ENCODE measurements around the gene KRT9. TPM values are rescaled to one million over a fixed set of nuclear protein-coding genes. Genes with fewer than 3 reads are reported as not detected.

Gene KRT9
- total RNA-seq, 2 donors from 2014 or later, result not detected

DNA sequence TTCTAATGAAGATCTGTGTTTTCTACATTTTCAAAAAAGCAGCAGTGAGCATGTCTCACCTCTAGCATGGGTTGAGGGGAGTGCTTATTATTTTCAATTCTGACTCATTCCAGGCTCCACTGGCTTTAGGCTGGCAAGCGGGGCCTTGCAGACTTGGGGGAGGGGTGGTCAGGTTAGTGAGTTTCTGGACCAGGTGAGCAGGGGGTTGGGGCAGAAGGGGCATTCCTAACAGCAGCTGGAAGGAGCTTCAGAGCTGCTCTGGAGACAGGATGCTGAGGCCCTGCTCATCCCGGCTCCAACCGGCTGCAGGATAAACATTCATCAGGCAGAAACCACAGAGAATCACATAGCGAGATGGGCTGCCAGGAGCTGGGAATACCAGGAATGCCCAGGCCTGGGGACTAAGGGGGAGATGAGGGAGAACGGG, 33.3 kb downstream of the KRT9 start:
- Histone ChIP-seq H3K27me3 (replicated peaks; ENCODE audit: insufficient read depth) (no peaks in the 10 kb centered on the region), H3K27ac (no peak overlapping the region), H3K9me3 (no peaks in the 10 kb centered on the region), H3K4me3 (no peak overlapping the region), H3K4me1 (replicated peaks) (peaks cover 10% of the 10 kb centered on the region), H3K36me3 (no peaks in the 10 kb centered on the region)
- no peak for DNase-seq (ENCODE audit: low spot score)
- intact Hi-C loops (cut with DNase I), result no loop called here
- TF ChIP-seq POLR2A (IDR thresholded peaks at IDR 0.05) (no peak), POLR2AphosphoS5 (IDR thresholded peaks at IDR 0.05) (no peak)
- TF ChIP-seq, protein P1, sequence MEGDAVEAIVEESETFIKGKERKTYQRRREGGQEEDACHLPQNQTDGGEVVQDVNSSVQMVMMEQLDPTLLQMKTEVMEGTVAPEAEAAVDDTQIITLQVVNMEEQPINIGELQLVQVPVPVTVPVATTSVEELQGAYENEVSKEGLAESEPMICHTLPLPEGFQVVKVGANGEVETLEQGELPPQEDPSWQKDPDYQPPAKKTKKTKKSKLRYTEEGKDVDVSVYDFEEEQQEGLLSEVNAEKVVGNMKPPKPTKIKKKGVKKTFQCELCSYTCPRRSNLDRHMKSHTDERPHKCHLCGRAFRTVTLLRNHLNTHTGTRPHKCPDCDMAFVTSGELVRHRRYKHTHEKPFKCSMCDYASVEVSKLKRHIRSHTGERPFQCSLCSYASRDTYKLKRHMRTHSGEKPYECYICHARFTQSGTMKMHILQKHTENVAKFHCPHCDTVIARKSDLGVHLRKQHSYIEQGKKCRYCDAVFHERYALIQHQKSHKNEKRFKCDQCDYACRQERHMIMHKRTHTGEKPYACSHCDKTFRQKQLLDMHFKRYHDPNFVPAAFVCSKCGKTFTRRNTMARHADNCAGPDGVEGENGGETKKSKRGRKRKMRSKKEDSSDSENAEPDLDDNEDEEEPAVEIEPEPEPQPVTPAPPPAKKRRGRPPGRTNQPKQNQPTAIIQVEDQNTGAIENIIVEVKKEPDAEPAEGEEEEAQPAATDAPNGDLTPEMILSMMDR (IDR thresholded peaks at IDR 0.05), result no peak
- 53% methylated on average over 5 of the region's 5 CpGs for WGBS

DNA sequence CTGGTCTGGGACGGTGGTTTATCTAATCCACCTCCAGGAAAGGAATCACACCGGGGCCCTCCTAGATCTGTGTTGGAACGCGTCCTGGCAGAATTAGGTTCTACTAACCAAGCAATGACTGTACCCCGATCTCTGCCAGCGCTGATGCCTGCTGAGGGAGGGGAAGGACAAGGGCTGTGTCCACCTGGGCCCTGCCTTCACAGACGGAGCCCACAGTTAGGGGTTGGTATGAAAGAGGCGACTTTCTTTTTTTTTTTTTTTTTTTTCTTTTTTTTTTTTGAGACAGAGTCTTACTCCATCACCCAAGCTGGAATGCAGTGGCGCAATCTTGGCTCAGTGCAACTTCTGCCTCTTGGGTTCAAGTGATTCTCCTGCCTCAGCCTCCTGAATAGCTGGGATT, 33.9 kb downstream of the KRT9 start:
- WGBS, result 70% methylated on average over 9 of the region's 9 CpGs

DNA sequence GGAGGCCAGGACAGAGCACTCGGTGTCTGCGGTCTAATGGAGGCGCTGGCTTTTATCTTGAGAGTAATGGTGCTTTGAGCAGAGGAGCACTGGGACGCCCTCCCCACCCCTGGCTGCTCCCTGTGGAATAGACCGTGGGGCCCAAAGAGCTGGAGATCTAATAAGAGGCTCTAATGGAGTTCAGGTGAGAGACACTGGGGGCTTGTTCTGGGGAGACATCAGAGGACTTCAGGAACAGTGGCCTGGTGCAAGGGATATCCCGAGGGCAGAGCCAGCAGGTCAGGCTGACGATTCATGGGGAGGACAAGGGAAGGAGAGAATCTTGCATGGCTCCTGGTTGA, 34.3 kb downstream of the KRT9 start:
- no peaks in the 10 kb centered on the region for H3K36me3 ChIP-seq
- H3K4me1 ChIP-seq (replicated peaks), result peaks cover 10% of the 10 kb centered on the region
- TF ChIP-seq POLR2AphosphoS5 (IDR thresholded peaks at IDR 0.05), result no peak
- TF ChIP-seq, protein P1 (IDR thresholded peaks at IDR 0.05), result no peak
- no peak for TF ChIP-seq POLR2A (IDR thresholded peaks at IDR 0.05)
- H3K4me3 ChIP-seq, result no peak overlapping the region
- H3K27me3 ChIP-seq (replicated peaks; ENCODE audit: insufficient read depth), result no peaks in the 10 kb centered on the region
- 91% methylated on average over 7 of the region's 7 CpGs for WGBS
- H3K27ac ChIP-seq, result peak overlapping the region in 1 of 2 donors; percentile 28
- H3K9me3 ChIP-seq, result no peaks in the 10 kb centered on the region
- no peak for DNase-seq (ENCODE audit: low spot score)
- intact Hi-C loops (cut with DNase I), result no loop called here

More for the DNA sequence above, 33.9 kb downstream of the KRT9 start:
- Histone ChIP-seq H3K27me3 (replicated peaks; ENCODE audit: insufficient read depth) (no peaks in the 10 kb centered on the region), H3K4me1 (replicated peaks) (peaks cover 10% of the 10 kb centered on the region), H3K27ac (no peak overlapping the region), H3K9me3 (no peaks in the 10 kb centered on the region), H3K36me3 (no peaks in the 10 kb centered on the region), H3K4me3 (no peak overlapping the region)
- no peak for TF ChIP-seq POLR2A (IDR thresholded peaks at IDR 0.05)
- no peak for TF ChIP-seq POLR2AphosphoS5 (IDR thresholded peaks at IDR 0.05)
- TF ChIP-seq, protein P1 (IDR thresholded peaks at IDR 0.05), result no peak
- intact Hi-C loops (cut with DNase I), result no loop called here
- DNase-seq (ENCODE audit: low spot score), result no peak

DNA sequence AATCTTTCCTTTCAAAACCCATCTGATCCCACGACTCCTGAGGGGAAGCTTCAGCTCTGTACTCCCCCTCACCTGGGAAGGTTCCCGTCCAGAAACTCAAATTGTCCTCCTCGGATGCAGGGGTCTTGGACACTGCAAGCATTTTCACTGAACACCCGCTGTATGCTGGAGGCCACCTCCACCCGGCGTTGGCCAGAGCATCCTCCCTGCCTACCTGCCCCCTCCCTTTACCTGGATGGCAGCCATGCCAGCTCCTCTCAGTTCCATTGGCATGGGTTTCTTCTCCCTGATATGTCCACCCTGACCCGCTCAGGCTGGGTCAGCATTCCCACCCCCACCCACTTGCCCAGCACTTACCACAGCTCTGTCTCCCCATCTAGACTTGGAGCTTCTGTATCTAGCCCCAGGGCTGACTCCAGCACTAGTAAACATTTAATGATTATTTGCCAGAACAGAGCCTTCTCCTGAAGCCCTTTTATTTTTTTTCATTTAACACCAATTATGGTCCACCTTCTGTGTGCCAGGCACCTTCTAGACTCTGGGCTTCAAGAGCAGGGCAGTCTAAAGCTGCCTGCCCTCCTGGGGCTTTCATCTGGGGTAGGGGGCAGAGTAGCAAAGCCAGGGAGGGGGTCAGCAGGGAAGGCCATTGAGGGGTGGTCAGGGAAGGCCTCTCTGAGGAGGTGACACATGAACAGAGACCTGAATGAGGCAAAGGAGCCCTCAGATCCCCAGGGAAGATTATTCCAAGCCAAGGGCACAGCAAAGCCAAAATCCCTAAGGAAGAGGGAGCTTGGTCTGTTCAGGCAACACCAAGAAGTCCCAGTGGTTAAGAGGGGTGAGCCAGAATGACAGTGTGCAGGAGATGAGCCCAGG, 34.9 kb downstream of the KRT9 start:
- no peaks in the 10 kb centered on the region for H3K9me3 ChIP-seq
- intact Hi-C loops (cut with DNase I), result no loop called here
- peak overlapping the region in 1 of 2 donors; percentile 28 for H3K27ac ChIP-seq
- H3K36me3 ChIP-seq, result no peaks in the 10 kb centered on the region
- no peak overlapping the region for H3K4me3 ChIP-seq
- no peak for TF ChIP-seq POLR2AphosphoS5 (IDR thresholded peaks at IDR 0.05)
- TF ChIP-seq, protein P1 (IDR thresholded peaks at IDR 0.05), result no peak
- TF ChIP-seq POLR2A (IDR thresholded peaks at IDR 0.05), result no peak
- no peaks in the 10 kb centered on the region for H3K27me3 ChIP-seq (replicated peaks; ENCODE audit: insufficient read depth)
- WGBS, result 80% methylated on average over 7 of the region's 7 CpGs
- no peak for DNase-seq (ENCODE audit: low spot score)
- peaks cover 10% of the 10 kb centered on the region for H3K4me1 ChIP-seq (replicated peaks)

Data from prostate gland (tissue), 2 donors.